HG02798 (cell line): ENCODE measurements around the gene HAPLN2.

Source experiments
- ATAC-seq: cut with Tn5 transposase; IDR thresholded peaks from one replicate; pipeline ENCODE4 v1.9.1; 2021; ENCODE audit warnings: mild to moderate bottlenecking; ENCODE audit not compliant: unreplicated experiment, poor library complexity

Gene HAPLN2

DNA sequence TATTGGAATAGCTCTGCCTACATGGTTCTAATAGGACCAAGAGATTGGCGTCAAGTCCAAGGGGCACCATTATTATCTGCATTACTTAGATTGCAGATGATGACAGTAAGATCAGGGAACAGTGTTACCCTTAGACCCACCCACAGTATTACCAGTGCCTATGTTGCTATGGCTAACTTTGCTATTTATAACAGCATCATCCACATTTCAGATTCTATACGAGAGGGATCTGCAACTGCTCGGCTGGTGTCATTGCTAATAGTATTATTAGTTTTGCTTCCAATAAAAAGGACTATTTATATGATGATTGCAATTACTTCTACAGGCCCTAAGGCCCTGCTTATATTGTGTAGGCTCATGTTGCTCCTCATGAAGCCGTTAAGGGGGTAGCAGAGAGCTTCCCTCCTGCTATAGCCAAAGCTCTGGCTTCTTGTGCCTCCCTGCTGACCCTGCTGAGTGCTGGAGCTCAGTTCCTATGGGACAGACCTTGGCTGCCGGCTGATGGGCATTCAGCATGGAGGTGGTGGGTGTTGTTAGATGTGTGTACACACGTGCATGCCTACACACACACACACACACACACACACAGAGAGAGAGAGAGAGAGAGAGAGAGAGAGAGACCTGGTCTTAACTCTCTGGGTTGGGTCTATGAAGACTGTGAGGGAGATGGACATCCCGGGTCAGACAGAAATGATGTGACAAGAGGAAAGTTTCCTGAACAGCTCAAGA is 24.0 kb downstream of the HAPLN2 start:
- ATAC-seq: no peak

- ATAC-seq: no peak
Measured at GRCh38 chr1:156643778-156644092, 24.5 kb downstream of the HAPLN2 start.

- ATAC-seq: no peak
Measured at GRCh38 chr1:156644146-156644545, 24.9 kb downstream of the HAPLN2 start.

DNA sequence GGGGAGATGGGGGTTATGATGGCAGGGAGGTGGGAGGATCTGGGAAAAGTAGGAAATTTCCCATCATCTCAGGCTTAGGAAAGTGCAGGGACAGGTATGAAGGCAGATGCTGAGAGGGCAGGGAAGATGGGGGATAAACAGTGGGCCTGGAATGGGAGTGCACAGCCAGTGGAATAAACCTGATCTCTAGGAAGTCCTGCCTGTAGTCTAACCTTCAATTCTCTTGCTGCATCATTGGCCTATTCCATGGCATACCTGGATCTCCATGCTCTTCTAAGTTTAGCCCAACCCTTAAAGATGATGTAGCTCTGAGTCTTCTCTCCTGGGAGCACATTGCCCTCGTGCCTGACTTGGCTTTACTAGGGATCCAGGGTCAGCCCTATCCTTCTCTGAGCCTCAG is 25.4 kb downstream of the HAPLN2 start:
- ATAC-seq: no peak

DNA sequence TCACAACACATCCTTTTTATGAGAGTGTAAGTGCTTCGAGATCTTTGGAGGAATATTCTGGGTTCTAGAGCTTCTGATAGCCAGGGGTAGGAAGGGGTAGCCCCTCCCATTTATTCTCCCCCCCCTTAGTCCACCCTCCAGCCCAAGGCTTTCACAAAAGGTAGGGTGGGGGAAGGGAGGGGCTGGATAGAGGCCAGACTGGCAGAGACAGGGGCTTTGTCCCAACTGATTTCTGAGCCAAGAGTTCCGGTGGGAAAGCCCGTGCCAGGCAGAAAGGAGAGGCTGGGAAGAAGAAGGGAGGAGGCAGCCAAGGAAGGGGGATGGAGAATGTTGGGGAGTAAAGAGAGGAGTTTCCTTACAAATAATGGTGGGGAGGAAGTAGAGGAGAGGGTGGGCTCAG is 25.8 kb downstream of the HAPLN2 start:
- ATAC-seq: no peak

- no peak for ATAC-seq
Measured at GRCh38 chr1:156645666-156646065, 26.5 kb downstream of the HAPLN2 start.

DNA sequence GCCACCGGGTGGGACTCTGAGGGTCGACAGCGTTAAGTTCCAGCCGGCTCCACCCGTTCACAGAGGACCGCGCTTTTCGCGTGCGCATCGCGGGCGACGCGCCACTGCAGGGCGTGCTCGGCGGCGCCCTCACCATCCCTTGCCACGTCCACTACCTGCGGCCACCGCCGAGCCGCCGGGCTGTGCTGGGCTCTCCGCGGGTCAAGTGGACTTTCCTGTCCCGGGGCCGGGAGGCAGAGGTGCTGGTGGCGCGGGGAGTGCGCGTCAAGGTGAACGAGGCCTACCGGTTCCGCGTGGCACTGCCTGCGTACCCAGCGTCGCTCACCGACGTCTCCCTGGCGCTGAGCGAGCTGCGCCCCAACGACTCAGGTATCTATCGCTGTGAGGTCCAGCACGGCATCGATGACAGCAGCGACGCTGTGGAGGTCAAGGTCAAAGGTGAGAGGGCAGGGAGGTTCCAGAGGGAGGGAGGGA is 27.6 kb downstream of the HAPLN2 start:
- ATAC-seq: no peak

DNA sequence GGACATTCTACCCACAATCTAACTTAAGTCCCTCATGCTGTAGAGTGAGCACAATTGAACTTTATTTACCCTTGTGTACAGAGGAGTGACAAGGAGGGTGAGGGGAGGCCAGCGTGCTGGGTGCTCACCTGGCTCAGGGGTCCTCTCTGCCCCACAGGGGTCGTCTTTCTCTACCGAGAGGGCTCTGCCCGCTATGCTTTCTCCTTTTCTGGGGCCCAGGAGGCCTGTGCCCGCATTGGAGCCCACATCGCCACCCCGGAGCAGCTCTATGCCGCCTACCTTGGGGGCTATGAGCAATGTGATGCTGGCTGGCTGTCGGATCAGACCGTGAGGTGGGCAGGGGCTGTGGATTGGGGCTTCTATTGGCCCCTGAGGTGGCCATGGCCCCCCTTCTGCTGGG is 28.1 kb downstream of the HAPLN2 start:
- no peak for ATAC-seq

DNA sequence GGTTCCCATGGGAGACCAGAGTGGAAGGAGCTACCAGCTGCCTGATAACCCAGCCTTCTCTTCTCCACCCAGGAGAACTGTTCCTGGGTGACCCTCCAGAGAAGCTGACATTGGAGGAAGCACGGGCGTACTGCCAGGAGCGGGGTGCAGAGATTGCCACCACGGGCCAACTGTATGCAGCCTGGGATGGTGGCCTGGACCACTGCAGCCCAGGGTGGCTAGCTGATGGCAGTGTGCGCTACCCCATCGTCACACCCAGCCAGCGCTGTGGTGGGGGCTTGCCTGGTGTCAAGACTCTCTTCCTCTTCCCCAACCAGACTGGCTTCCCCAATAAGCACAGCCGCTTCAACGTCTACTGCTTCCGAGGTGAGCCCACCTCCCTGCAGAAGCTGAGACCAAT is 29.3 kb downstream of the HAPLN2 start:
- no peak for ATAC-seq

DNA sequence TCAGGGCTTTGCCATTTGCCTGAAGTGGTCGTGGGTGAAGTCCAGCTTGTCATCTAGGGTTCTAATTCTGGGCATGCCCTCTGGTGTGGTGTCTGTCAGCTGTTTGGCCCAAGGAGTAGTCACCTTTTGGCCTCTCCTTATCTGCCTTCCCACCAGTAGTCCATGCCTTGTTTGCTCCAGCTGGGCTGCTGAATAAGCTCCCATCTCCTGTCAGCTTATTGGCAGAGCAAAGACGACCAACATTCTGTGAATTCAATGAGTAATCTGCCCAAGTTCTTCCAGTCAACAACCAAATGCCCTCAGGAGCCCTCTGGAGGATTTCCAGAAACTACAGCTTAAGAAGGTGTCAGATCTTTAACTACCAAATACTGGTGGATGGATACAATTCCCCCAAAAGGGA is 29.7 kb downstream of the HAPLN2 start:
- no peak for ATAC-seq

DNA sequence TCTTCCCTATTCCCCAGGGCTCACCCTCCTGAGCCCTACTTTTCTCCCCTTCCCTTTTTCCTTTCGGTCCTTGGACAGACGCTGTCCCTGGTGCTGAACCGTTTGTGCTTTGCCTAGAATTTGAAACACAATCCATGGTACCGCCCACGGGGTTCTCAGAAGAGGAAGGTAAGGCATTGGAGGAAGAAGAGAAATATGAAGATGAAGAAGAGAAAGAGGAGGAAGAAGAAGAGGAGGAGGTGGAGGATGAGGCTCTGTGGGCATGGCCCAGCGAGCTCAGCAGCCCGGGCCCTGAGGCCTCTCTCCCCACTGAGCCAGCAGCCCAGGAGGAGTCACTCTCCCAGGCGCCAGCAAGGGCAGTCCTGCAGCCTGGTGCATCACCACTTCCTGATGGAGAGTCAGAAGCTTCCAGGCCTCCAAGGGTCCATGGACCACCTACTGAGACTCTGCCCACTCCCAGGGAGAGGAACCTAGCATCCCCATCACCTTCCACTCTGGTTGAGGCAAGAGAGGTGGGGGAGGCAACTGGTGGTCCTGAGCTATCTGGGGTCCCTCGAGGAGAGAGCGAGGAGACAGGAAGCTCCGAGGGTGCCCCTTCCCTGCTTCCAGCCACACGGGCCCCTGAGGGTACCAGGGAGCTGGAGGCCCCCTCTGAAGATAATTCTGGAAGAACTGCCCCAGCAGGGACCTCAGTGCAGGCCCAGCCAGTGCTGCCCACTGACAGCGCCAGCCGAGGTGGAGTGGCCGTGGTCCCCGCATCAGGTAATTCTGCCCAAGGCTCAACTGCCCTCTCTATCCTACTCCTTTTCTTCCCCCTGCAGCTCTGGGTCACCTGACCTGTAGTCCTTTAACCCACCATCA is 33.1 kb downstream of the HAPLN2 start:
- ATAC-seq: no peak

- no peak for ATAC-seq
Measured at GRCh38 chr1:156652992-156653355, 33.8 kb downstream of the HAPLN2 start.

GRCh38 chr1:156654700-156655099 is 35.5 kb downstream of the HAPLN2 start:
- no peak for ATAC-seq

DNA sequence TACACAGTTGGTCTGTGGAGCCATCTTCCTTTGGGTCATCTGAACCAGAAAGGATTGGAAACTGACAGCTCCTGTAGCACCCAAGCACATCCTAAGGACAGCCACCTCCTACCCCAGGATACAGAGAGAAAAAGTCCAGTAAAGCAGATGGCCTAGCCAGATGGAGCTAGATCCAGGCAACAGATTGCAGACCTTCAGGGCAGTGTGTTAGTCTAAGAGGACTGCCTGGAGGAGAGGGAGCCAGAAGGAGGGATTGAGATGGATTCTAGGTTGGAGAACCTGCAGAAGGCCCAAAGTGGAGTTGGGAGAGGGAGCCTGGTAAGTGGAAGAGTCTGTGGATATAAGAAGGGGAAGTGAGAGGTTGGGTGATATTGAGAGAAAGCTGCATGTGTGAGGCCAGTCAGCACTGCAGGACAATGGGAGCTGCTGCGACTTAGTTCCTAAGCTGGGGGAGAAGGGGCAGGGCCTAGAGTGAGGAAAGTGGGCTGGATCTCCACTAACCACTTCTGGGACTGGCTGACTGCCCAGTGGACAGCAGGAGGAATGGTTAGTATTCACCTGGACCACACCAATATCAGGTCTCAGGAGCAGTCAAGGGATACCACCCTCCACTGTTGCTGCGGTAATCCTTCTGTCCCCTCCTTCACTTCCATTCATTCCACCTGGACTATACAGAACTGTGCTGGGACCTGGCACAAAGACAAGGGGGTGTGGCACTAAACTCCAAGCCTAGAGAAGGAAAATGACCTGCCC is 36.1 kb downstream of the HAPLN2 start:
- ATAC-seq: no peak

DNA sequence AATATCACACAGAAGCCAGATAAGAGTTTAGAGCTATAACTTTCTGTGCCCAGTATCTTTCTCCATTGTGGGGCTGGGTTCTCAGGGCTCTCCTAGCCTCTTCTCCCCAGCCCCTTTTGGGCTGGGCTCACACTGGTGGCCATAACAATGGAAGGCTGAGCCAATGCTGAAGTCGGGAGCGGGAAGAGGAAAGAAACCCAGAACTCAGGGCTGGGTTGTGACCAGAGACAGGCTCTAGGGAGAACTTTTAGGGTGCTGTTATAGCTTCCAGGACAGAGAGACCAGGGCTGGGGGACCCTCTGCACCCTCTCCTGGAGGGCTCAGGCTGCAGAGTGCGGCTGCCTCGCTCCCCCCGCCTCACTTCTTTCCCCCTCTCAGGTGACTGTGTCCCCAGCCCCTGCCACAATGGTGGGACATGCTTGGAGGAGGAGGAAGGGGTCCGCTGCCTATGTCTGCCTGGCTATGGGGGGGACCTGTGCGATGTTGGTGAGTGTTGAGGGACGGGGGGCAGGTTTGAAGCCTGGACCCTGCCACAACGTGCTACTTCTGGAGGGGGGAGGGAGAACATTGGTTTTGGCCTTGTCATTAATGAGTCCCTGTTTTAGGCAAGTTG is 36.8 kb downstream of the HAPLN2 start:
- no peak for ATAC-seq

DNA sequence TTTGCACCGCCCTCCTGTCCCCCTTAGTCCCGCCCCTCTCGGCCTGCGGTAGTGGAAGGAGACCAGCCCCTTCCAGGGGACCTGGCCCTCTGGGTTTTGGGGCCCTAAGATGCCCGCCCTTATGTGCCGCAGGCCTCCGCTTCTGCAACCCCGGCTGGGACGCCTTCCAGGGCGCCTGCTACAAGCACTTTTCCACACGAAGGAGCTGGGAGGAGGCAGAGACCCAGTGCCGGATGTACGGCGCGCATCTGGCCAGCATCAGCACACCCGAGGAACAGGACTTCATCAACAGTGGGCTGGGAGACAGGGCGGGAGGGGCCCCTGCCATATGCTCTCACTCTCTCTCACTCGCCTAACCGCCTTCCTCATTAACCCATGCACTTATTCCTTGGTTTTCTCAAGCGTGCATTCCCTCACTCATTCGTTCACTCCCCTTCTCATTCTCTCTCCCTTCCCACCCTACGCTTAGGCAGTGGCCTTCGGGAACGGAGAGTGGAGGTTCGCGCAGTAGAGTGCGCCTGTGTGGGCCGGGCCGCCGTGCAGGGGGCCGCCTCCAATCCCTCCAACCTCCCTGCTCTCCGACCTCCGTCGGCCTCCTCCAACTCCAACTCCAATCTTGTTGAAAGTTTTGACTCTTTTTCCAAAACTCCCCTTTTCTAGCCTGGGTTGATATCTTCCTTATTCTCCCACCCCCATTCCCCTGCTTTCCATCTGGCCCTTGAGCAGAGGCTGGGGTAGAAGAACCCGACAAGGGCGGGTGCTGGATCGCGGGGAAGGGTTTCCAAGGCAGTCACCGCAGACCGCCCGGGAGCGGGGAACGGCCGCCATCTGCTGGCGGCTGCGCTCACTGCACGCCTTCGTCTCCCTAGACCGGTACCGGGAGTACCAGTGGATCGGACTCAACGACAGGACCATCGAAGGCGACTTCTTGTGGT is 37.9 kb downstream of the HAPLN2 start:
- ATAC-seq: peak; percentile 27

GRCh38 chr1:156657741-156658319 is 38.6 kb downstream of the HAPLN2 start:
- no peak for ATAC-seq

GRCh38 chr1:156658496-156658895 is 39.3 kb downstream of the HAPLN2 start:
- ATAC-seq: no peak

- ATAC-seq: no peak
Measured at GRCh38 chr1:156658945-156659574, 39.8 kb downstream of the HAPLN2 start.
